Calu3 (cell line): ENCODE measurements around the gene PAOX. TPM values are rescaled to one million over a fixed set of nuclear protein-coding genes. Genes with fewer than 3 reads are reported as not detected.

Experiments used
- BruUV-seq: library from RNA; stranded (reverse); fragments of 400-500 nt; replicated peaks from 2 replicates; lab custom pipeline; 2021; lab: Mats Ljungman, UMichigan
- CTCF ChIA-PET: fragments of 300-600 bp; sonication (Branson Sonifier 250); formaldehyde crosslinking; loops from one replicate; lab custom pipeline; 2022; ENCODE audit warnings: antibody characterized with exemption; lab: Charles Lee
- DNase-seq: peaks from one replicate; pipeline ENCODE4 v3.0.0; 2022
- H3K27ac Mint-ChIP-seq: one replicate; pipeline ENCODE4 v1.8.0; 2022; ENCODE audit warnings: mixed read lengths; ENCODE audit not compliant: unreplicated experiment
- H3K27me3 Mint-ChIP-seq: one replicate; pipeline ENCODE4 v1.8.0; 2022; ENCODE audit warnings: mixed read lengths; ENCODE audit not compliant: unreplicated experiment
- H3K36me3 Mint-ChIP-seq: one replicate; pipeline ENCODE4 v1.8.0; 2022; ENCODE audit warnings: mild to moderate bottlenecking, moderate library complexity, mixed read lengths; ENCODE audit not compliant: insufficient read depth, unreplicated experiment
- H3K4me1 Mint-ChIP-seq: one replicate; pipeline ENCODE4 v1.8.0; 2022; ENCODE audit warnings: mild to moderate bottlenecking, low read depth, mixed read lengths; ENCODE audit not compliant: unreplicated experiment
- H3K4me3 Mint-ChIP-seq: one replicate; pipeline ENCODE4 v1.8.0; 2022; ENCODE audit warnings: mild to moderate bottlenecking, low read depth, moderate library complexity, mixed read lengths; ENCODE audit not compliant: unreplicated experiment
- H3K9me3 Mint-ChIP-seq: one replicate; pipeline ENCODE4 v1.8.0; 2022; ENCODE audit warnings: low read depth, mixed read lengths; ENCODE audit not compliant: unreplicated experiment
- CTCF ChIP-seq: fragments of 200-600 bp; IDR thresholded peaks from one replicate; pipeline ENCODE4 v1.8.0; 2022; ENCODE audit warnings: antibody characterized with exemption; ENCODE audit not compliant: unreplicated experiment
- intact Hi-C: fragments of 100-400 bp; cut with micrococcal nuclease; formaldehyde crosslinking; loops from one replicate; pipeline ENCODE4 v1.10.0; 2022; ENCODE audit not compliant: unreplicated experiment
- microRNA-seq: library from miRNA; unstranded; fragments of <30 nt; microRNA quantifications from one replicate; pipeline ENCODE4 v1.2.0, GENCODE V29; 2022
- total RNA-seq: library from RNA; stranded (reverse); gene quantifications from 2 replicates; pipeline ENCODE4 v1.2.3, GENCODE V29; 2022

PAOX gene
- total RNA-seq, 1 experiment from 2014 or later = 2.9 TPM

- Mint-ChIP-seq H3K27me3 (no peaks in the 10 kb centered on the region), H3K36me3 (peaks cover 9% of the 10 kb centered on the region), H3K27ac (no peak overlapping the region), H3K4me3 (no peak overlapping the region), H3K9me3 (no peaks in the 10 kb centered on the region), H3K4me1 (peaks cover 9% of the 10 kb centered on the region)
- CTCF ChIA-PET = no interaction called here
- intact Hi-C loops = no loop called here
- DNase-seq = no peak
- TF ChIP-seq CTCF = no peak
- BruUV-seq = no TSS peak
These were observed 61.7 kb downstream of the PAOX start for GRCh38 chr10:133440633-133441285.

Small RNA genes within 50 kb of the gene (microRNA-seq; reads per million reads assigned to microRNA genes)
- 5.3 reads per million, percentile 16 among the genes with 10 or more reads in this experiment for gene MIR3944

Other genes with a start within 250 kb of the PAOX start
- gene KNDC1, start 219.0 kb upstream of the PAOX start, total RNA-seq = 1.2 and 1.7 TPM in 2 replicates
- not detected in 2 replicates for gene UTF1, start 149.0 kb upstream of the PAOX start, total RNA-seq
- not detected in 2 replicates for gene VENTX, start 141.4 kb upstream of the PAOX start, total RNA-seq
- gene ADAM8, start 102.4 kb upstream of the PAOX start, total RNA-seq = 40.4 and 54.4 TPM in 2 replicates
- 41.0 and 47.2 TPM in 2 replicates for gene TUBGCP2, start 70.4 kb upstream of the PAOX start, total RNA-seq
- gene ZNF511, start 70.3 kb upstream of the PAOX start, total RNA-seq = 21.2 and 24.0 TPM in 2 replicates
- gene CALY, start 42.4 kb upstream of the PAOX start, total RNA-seq = not detected in 2 replicates
- not detected in 2 replicates for gene PRAP1, start 31.9 kb upstream of the PAOX start, total RNA-seq
- 11.5 and 15.0 TPM in 2 replicates for gene FUOM, start 21.2 kb upstream of the PAOX start, total RNA-seq
- gene ECHS1, start 5.9 kb upstream of the PAOX start, total RNA-seq = 53.5 and 58.1 TPM in 2 replicates
- gene MTG1, start 14.9 kb downstream of the PAOX start, total RNA-seq = 37.8 and 39.5 TPM in 2 replicates
- gene SPRN, start 45.4 kb downstream of the PAOX start, total RNA-seq = 0.15 TPM in 1 of 2 replicates, not detected in the other
- 1.8 and 2.2 TPM in 2 replicates for gene SCART1, start 74.7 kb downstream of the PAOX start, total RNA-seq
- 1.7 and 3.5 TPM in 2 replicates for gene CYP2E1, start 148.1 kb downstream of the PAOX start, total RNA-seq
- not detected in 2 replicates for gene SYCE1, start 186.3 kb downstream of the PAOX start, total RNA-seq
- not detected in 2 replicates for gene FRG2B, start 247.5 kb downstream of the PAOX start, total RNA-seq